OCI-LY1 (cell line): ENCODE measurements around the gene SLC9A4.

ENCODE experiments used
- CTCF ChIP-seq: fragments of 200-600 bp; sonication (generic), shearing (Covaris generic); IDR thresholded peaks from 2 replicates; pipeline ENCODE4 v1.5.1; 2017; ENCODE audit warnings: mild to moderate bottlenecking, antibody characterized with exemption, low read length, moderate library complexity, mixed read lengths
- EZH2 ChIP-seq: fragments of 200-600 bp; sonication (generic), shearing (Covaris generic); IDR thresholded peaks from 2 replicates; pipeline ENCODE4 v1.8.0; 2017; ENCODE audit warnings: borderline replicate concordance, mixed run types, mild to moderate bottlenecking, antibody characterized with exemption, low read length, moderate library complexity, mixed read lengths

- TF ChIP-seq CTCF (no peak), EZH2 (no peak)
These were observed 29.6 kb downstream of the SLC9A4 start for GRCh38 chr2:102502576-102502975.
